ENCODE data around the gene IFNA13.
A peak's percentile ranks its signal among the peaks of the same experiment; 100 is the strongest.
"Not testable (repeated sequence)": the region's sequence is repeated elsewhere in the genome, so short reads cannot be mapped to it uniquely, and the experiment has no call there.

Gene IFNA13

DNA sequence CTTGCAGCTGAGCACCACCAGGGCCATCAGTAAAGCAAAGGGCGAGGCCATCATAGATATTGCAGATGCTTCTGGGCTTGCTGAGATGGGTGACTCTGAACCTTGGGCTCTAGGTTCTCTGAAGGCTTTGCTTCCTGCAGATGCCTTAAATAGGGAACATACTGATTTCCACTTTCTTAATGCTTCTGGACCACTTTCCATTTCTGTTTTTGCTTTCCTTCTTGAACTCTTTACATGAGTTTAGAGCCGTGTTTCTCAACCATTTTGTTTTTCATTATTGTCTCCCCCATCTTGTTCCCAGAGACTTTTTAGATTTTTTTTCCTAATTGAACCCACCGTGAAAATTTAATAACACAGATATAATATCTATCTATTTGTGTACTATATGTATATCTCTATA, at the start of gene IFNA13:
Gene IFNA13 (minus strand): TSS at position 101 of the 400 bp plus-strand sequence. CDS start 47 bp downstream, at position 54.
- DNase-seq: no peak

DNA sequence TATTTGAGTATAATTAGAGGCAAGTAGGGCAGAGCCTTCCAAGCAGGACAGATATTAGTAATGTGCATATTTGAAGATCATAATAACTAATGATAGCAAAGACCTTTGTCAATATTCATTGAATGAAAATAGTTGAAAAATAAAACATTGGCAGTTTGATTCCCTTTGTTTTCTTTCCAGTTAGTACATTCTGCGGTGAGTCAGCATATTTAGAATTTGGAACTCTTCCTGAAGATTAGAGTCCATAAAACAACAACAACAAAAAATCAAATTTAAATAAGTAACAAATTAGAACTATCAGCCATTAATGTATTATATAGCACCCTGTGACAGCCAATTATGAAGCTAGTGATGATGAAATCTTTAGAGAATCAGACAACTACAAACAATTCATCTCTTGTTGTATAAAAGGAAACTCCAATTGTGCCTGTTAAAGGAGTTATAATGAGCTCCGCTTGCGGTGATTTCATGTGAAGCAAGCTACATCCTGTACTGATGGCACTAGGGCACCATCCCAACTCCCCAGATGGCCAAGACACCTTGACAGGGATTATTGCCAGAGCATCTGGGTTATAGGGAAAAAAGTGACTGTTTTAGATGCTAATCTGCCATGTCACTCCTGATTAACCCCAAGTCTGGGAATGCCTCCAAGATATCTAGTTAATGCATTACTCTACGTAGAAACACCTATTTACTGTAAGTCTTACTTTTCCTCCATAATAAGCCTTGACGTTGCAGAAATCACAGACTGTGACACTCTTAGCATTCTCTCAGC, 47.8 kb upstream of the IFNA13 start:
- no peak for DNase-seq

GRCh38 chr9:21414220-21414940, 46.5 kb upstream of the IFNA13 start:
- DNase-seq: no peak

GRCh38 chr9:21413624-21414023, 45.8 kb upstream of the IFNA13 start:
- no peak for DNase-seq

- no peak for DNase-seq
Measured at GRCh38 chr9:21413151-21413550, 45.3 kb upstream of the IFNA13 start.

- no peak for DNase-seq
Measured at GRCh38 chr9:21412107-21412506, 44.2 kb upstream of the IFNA13 start.

DNA sequence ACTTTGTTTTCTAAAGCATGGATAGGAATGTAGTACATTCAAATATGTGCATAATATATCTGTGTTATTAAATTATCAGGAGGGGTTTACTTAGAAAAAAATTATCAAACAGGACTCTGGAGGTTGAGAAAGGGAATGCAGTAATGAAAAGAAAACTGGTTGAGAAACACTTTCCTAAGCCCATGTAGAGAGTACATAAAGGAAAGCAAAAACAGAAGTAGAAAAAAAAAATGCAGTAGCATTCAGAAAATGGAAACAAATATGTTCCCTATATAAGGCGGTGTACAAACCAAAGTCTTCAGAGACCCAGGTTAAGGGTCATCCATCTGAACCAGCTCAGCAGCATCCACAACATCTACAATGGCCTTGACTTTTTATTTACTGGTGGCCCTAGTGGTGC, 41.0 kb upstream of the IFNA13 start, which contains the start of gene IFNA8:
Gene IFNA8 (plus strand): TSS at position 301 of the 400 bp plus-strand sequence. CDS start 60 bp downstream, at position 361.
- DNase-seq: no peak

GRCh38 chr9:21404146-21404545, 36.3 kb upstream of the IFNA13 start:
- no peak for DNase-seq

- no peak for DNase-seq
Measured at GRCh38 chr9:21402386-21403251, 34.8 kb upstream of the IFNA13 start.

- no peak for DNase-seq
Measured at GRCh38 chr9:21399956-21400355, 32.1 kb upstream of the IFNA13 start.

- DNase-seq: no peak
Measured at GRCh38 chr9:21398955-21399489, 31.2 kb upstream of the IFNA13 start.

- peak; percentile 26 for DNase-seq
Measured at GRCh38 chr9:21395778-21396717, 28.2 kb upstream of the IFNA13 start.

DNA sequence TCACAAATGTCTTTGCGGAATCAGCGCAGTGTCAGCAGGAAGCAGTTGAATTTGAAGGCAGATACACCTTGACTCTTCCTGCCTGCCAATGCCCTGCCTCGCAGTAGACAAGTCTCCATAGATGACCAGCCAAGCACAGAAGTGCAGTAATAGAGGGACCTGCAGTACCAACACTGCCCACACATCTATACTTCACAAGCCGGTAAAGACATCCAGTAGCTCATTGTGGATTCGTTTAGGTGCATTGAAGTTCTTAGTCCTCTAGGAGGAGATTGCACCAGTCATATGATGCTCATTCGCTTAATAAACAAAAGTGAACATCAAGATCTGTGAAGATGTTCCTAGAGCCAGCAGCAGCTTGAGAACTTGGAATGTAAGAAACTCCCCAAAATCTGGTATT, 24.4 kb upstream of the IFNA13 start:
- DNase-seq: no peak

DNA sequence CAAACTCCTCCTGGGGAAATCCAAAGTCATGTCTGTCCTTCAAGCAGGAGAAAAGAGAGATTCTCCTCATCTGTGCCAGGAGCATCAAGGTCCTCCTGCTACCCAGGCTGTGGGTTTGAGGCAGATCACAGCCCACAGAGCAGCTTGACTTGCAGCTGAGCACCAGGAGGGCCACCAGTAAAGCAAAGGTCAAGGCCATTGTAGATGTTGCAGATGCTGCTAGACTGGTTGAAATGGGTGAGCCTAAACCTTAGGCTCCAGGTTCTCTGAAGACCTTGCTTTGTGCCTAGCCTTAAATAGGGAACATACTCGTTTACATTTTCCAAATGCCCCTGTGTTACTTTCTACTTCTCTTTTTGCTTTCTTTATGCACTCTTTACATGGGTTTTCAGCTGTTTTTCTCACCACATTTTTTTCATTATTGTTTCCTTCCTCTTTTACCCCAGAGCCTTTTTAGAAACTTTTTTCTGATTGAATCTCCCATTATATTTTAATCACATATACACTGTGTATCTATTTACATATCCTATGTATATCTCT, 17.3 kb upstream of the IFNA13 start, which contains the start of gene IFNA2:
Gene IFNA2 (minus strand): TSS at position 268 of the 540 bp plus-strand sequence. CDS start 69 bp downstream, at position 199.
- no peak for DNase-seq

DNA sequence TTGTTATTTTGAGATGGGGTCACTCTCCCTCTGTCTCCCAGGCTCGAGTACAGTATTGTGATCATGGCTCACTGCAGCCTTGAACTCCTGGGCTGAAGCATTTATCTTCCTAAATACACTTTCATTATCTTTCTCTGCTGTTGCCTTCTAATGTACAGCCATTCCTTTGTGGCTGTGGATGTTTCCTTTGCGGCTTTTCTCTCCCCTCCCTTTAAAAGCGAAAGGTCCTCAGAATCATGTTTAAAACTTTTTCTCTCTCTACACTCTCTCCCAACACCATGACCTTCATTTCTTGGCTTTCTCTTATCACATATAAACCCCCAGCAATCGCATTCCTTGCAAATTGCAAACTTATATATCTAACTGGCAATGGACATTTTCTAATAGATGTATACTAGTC, 15.8 kb upstream of the IFNA13 start:
- no peak for DNase-seq

- DNase-seq: no peak
Measured at GRCh38 chr9:21381448-21382339, 13.8 kb upstream of the IFNA13 start.

DNA sequence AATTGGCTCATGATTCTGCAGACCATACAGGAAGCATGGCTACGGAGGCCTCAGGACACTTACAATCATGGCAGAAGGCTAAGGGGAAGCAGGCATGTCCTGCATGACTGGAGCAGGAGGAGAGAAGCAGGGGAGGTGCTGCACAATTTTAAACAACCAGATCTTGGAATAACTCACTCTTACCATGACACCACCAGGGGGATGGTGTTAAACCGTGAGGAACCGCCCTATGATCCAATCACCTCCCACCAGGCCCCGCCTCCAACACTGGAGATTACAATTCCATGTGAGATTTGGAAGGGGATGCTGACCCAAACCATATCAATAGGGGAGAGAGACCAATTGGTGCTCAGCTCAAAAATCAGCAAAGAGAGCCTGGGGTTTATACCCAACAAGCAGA, 3.6 kb upstream of the IFNA13 start:
- not testable (repeated sequence) for DNase-seq

DNA sequence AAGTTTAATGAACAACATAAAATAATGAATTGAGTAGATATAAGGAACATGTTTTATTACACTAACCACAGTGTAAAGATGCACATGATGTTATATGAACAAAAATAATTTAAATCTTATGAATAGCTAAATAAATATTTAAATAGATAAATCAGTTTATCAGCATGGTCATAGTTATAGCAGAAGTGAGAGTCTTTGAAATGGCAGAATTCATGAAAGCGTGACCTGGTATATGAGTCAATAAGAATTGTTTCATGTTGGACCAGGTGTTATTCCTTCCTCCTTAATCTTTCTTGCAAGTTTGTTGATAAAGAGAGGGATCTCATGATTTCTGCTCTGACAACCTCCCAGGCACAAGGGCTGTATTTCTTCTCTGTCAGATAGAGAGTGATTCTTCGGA, 688 bp downstream of the IFNA13 start:
- not testable (repeated sequence) for DNase-seq

- DNase-seq: no peak
Measured at GRCh38 chr9:21362287-21362686, 5.6 kb downstream of the IFNA13 start.

All from NCI-H1694 treated with DMSO at 0.1 percent for 48 hours (cell line).